GM21528 (cell line): Measurements from ENCODE around the gene CCDC57.

Source experiments
- ATAC-seq: cut with Tn5 transposase; IDR thresholded peaks from one replicate; pipeline ENCODE4 v1.9.1; 2021; ENCODE audit warnings: mild to moderate bottlenecking, moderate library complexity; ENCODE audit not compliant: unreplicated experiment, low FRiP score

Gene CCDC57

DNA sequence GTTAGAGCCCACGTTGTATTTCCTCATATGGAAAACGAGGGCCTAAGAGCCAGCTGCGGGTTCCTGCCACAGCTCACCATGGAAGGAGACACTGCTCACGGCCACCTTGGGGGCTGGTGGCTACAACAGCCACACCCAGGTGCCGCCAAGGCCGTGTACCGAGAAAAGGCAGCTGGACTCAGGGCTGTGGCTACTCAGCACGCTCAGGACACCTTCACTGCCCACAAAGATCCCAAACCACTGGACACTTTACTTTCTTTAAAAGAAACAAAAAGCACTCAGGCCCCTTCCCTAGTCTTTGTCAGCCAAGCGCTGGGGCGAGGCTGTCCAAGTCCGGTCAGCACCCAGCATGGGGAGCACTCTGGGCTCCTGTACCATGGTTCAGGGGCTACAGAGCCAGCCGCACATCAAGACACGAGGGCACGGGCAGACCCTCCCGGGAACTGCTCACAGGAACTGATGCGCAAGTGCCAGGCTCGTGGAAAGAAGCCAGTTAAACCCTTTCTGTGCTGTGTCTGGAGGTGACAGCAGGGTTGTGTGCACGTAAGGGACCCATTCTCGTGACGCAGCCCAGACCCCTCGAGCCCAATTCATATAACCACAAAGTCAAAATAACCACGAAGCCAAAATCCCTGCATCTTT lies 34.7 kb upstream of the CCDC57 start:
- no peak for ATAC-seq

DNA sequence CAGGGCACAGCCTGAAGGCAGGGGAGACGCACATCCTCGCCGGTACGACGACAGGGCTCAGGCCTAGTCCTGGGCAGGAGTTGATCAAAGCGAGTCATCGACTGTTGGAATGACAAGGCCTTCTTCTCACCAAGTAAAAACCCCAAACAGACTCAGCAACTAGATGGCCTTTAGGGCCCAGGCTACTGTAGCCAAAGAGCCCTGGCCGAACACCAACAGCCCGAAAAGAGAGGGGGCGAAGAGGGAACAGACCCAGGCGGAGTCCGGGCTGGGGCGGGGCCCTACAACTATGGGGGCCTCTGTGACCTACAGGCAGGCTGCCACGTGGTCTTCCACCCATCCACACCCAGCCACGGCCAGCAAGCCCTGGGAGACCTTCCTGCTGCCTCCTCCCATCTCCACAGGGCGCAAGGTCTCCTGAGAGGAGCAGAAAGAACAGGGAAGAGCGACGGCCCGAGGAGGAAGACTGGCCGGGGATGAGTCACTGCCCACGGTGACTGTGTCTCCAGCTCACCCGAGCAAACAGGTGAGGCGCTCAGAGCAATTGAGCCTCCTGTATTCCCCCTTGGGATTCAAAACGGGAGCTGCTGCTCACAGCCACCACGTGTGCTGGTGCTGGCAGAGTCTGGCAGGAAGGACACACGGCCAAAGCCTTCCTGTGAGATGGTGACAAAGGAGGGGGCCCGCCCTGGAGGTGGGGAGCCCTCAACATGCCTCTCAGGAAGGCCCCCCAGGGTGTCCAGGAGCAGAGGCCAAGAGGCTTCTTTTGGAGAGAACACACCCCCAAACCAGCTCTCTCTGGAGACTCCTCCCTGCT lies 33.9 kb upstream of the CCDC57 start:
- no peak for ATAC-seq

DNA sequence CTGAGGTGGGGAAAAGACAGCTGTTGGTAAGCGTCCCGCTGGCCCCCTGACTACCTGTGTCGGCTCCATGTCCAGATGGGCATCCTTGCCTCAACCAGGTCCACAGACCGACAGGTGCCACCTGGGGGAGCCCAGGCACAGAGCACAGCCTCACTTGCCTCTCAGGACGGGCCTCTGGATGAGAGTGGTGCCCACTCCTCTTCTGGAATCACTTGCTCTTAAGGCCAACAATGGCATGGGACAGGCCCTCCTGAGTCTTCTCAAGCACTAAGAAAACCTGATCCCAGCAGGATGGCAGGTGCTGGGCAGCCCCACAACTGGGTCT lies 33.4 kb upstream of the CCDC57 start:
- ATAC-seq: no peak

DNA sequence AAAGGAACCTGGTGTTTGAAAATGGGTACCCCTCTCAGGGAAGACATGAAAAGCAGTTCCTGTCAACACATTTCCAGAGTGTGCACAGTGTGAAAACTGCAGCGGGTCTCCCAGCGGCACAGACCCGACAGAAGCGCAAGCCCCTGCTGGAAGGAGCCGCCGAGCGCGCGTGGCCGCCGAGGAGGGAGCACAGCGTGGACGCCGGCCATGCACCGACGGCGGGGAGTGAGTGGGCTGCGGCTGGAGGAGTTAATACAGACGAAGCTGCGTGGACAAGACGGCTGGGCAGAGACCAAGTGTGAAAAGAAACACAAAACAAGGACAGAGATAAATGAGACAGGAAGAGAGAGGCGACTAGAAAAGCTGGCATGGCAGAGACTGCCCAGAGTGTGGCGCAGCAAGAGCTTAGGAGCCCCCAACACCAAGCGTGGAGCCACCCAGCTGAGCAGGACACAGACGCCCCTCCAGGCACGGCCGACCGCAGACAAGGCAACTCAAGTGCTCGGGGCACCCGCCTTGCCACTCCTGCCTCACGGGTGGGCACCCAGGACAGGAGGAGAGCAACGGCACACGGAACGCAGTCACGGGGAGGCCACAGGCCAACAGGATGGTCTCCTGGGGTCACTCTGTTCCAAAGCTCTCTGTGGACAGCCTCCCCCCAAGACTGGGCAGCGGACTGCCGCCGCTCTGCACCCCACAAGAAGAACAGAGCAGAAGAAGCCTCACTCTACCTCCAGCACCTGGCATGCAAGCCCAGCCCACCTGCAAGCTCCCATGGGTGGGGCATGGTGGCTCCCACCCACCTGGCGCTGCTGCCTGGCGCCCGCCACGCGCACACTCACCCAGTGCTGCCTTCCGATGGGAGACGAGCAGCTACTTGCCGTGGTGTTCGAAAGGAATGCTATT lies 32.7 kb upstream of the CCDC57 start:
- ATAC-seq: no peak

DNA sequence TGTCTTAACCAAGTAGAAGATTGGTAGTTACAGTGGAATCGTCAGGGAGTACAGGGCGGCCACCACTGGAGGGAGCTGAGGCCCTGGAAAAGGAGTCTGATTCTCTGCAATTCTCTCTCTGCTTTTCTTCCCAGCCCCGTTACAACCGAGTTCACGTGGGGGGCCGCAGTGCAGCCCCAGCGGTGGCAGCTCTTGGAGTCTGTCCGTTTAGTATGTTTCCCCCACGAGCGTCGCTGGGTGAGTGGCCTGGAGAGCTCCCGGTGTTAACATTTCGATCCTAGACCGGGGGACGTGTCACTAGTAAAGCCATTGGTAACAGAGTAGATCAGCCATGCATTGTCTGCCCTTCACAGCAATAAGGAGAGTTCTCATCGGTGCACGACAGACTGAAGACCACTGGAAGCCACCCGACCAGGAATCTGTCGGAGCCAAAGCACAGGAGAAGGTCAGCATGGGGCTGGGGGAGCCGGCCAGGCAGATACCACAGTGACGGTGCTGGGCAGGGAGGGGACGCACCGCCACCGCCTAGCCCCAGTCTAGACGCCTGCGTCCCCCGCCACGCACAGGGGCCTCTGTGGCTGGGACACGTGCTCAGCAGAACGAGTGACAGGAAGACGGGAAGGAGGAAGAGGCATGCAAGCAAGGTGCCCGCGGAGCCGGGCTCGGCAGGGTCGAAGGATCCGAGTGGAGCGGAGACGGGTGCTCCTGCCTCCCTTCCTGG lies 31.9 kb upstream of the CCDC57 start:
- no peak for ATAC-seq

DNA sequence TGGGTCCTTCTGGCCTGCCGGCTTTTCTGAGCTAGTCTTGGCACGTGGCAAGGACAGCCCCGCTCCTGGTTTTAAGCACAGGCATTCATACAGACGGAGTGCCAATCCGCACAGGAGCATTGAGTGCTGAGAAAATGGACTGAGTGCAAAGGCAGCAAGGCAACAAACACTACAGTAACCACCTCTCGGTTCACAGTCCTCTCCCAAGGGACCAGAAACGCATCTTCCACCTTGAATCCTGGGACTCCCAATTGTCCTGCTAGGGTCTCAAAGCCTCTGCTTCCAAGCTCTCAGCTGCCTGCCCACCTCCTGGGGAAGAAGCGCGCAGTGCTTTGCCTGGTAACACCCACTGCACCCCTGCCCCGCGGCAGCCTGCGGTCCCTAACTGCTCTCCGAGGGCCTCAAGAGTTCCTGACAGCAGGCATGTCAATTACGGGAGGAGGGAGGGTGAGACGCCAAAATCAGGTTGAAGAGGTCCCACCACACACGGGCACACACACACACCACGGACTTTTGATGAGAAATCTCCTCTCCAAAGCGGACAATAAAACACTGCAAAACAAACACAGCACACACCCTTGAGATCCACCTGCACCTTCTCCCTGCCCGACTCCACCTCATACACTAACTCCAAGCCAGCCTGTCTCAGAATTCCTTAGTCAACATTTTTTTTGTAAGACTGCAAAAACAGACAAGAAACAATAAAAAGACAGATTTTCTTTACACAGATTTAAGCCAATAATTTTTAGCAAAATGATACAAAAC lies 31.2 kb upstream of the CCDC57 start:
- no peak for ATAC-seq

DNA sequence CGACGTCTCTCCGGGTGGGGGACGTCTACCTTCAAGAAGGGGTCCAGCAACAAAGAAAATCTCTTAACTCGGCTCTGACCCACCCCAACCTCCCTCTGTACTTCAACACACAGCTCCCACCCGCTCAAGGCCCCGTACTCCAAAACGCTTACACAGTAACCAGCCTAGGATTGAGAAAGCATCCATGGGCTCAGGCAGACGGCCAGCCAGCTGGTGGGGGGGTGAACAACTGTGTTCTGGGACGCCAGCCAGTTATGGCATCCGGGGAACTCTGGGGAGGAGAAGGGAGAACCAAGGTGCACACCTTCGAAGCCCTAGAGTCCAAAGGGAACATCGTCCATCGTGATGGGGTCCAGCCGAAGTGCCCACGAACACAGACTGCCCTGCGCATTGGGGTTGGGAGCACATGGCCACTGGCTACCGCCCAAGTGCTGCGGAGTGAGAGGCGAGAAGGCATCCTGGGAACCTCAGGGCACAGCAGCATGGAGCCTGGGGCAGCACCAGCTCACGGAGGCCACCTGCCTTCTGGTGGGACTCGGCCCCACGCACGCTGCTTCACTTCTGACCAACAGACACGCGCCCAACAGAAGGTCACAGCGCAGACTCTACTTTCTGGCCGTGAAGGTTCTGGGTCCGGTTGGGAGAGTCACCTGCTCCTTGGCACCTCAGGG lies 30.5 kb upstream of the CCDC57 start:
- no peak for ATAC-seq

DNA sequence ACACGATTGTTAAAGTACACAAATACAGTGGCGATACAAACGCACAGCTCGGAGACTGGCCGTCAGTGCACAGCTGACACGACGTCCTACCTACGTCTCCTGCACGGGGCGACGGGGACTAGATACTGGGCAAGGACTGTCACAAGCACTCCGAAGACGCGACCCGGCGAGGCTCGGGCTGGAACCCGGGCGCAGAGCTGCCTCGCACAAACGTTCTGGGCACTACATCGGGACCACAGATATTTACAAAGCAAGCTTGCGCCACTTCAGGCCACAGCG lies 30.0 kb upstream of the CCDC57 start:
- no peak for ATAC-seq

DNA sequence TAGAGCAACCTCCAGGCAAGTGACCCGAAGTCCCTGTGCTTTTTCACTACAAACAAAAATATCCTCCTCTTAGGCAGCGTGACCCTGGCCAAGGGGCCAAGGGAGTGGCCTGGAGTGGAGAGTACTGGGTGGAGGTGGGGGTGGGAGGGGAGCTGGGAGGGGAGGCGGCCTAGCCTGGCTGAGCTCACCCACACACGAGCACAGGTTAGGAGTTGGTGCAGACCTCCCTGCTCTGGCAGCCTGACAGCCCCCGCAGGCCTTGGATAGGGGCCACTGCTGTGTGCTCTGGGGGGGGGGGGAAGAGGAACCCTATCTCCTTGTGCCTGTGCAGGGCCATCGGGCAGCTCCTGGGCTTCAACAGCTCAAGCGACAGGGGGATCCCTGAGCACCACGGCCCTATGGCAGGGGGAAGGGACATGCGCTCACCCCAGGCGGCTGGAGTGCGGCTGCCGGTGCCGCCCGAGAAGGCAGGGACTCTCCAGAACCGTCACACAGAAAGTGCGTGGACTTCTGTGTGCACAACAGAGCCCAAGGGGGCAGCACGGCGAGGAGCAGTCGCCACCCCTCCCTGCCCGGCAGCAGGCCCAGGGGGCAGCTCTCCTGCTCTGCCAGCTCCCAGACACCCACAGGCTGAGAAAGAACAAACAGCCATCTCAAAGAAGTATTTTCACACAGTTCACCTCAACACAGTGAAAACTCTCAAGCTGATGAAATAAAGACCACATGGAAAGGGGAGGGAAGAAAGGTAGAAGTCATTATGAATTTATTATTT lies 29.5 kb upstream of the CCDC57 start:
- ATAC-seq: no peak

DNA sequence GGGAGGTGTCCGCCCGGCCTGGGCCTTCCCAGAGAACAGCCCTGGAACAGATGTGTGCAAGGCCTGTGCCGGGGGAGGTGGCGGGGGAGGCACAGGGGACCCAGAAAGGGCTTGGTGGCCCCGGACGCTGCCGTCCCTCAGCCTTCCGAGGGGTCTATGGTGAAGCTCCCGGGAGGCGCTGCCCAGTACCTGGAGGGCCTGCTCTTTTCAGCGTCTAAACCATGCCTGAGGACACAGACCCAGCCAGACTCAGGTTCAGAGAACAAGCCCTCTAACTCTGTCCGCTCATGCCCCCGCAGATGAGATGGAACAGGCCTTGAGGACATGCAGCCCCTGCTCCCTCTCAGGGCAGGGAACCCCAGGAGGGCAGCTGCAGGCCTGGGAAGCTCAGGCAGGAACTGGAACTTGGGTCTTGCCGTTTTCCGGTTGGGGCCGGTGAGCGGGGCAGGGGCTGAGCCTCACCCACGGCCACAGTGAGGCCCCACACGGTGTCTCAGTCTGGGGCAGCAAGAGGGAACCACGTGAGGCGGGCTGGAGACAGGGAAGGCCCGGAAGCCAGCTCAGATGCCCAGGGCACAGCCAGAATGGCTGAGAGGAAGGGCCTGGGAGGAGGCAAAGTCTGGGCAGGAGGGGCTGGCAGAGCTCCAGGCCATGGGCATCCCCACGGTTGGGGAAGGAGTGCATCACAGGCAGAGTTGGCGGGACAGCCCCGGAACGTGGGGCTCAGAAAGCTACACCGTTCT lies 28.7 kb upstream of the CCDC57 start:
- no peak for ATAC-seq

DNA sequence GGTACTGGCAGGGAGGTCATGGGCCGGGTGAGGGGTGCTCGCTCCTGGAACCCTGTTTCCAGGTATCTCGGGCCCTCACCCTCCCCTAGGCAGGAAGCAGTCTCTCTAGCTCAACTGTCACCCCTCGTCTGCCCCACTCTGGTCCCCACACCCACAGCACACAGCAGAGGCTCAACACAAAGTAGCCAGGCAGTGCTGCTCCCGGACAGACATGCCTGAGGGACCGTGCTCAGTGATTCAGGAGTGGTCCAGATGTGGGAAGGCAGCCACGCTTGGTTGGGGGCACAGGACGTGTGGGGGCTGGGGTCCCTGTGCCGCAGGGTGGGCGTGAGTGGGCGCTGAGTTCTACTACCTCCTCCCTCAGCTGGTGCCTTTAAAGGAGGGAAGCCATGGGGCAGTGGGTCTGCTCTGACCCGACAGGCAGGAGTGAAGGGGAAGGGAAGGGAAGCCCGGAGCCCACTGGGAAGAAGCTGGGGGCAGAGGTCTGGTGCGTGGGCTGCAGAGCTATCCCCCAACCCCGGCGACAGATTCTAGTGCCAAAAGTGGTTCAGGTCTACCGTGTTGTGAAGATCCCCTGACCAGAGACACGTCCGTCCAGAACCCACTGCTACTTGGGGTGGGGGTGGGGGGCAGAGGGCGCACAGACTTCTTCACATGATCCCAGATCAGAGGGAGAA lies 28.0 kb upstream of the CCDC57 start:
- ATAC-seq: no peak

DNA sequence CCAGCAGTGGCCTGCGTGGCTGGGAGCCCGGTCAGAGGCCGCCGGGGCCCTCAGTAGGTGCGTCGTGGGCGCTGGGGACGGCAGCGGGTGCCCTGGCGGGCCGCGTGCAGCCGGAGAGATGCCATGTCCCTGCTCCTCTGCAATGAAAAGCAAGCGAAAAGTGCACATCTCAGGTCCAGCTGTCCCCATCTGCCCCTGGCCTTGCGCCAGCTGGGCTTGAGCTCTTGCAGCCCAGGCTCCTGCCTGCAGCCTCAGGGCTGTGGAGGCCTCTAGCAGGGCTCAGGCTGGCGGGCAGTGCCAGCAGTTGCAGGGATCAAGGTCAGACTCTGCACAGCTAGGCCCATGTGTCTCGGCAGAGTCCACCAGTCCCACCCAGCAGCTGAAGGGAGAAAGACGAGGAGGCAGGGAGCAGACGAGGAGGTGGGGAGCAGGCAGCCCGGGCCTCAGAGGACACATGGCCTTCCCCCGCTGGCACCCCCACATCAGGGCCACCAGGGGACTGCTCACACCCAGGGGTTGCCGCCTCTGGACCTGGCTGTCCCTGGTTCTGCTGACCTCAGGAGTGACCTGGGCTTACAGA lies 27.4 kb upstream of the CCDC57 start:
- no peak for ATAC-seq

DNA sequence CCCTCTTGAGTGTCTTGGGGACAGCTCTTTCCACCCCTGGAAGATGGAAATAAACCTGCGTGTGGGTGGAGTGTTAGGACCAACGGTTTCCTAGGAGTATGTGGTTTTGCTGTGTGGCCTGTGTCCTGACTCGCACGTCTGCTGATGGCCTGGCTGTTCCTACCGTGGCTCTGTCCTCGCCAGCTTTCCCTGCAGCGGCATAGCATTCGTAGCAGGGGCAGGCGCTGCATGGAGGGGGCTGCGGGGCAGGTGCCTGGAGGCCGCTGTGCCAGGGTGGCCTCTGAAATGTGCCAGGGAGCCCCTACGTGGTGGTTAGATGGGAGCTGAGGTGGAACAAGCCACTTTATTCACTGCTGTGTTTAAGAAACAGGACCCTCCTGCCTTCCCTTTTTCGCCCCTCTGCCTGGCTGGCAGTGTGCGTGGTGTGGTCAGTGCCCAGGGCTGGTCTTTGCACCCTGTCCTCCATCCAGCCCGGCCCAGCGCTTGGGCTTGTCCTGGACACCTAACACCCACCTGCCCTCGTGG lies 26.8 kb upstream of the CCDC57 start:
- ATAC-seq: no peak

DNA sequence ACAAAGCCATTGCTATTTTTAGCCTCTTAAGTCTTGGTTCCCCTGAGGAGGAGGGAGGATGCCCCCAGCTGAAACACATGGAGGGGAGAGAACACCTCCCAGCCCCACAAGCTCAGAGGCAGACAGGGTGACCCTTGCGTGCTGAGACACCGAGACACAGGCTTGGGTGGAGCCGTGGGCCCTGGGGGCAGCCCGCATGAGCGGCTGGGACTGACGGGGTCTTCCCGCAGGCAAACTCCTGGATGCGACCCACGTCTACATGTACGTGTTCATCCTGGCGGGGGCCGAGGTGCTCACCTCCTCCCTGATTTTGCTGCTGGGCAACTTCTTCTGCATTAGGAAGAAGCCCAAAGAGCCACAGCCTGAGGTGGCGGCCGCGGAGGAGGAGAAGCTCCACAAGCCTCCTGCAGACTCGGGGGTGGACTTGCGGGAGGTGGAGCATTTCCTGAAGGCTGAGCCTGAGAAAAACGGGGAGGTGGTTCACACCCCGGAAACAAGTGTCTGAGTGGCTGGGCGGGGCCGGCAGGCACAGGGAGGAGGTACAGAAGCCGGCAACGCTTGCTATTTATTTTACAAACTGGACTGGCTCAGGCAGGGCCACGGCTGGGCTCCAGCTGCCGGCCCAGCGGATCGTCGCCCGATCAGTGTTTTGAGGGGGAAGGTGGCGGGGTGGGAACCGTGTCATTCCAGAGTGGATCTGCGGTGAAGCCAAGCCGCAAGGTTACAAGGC lies 26.0 kb upstream of the CCDC57 start:
- no peak for ATAC-seq

DNA sequence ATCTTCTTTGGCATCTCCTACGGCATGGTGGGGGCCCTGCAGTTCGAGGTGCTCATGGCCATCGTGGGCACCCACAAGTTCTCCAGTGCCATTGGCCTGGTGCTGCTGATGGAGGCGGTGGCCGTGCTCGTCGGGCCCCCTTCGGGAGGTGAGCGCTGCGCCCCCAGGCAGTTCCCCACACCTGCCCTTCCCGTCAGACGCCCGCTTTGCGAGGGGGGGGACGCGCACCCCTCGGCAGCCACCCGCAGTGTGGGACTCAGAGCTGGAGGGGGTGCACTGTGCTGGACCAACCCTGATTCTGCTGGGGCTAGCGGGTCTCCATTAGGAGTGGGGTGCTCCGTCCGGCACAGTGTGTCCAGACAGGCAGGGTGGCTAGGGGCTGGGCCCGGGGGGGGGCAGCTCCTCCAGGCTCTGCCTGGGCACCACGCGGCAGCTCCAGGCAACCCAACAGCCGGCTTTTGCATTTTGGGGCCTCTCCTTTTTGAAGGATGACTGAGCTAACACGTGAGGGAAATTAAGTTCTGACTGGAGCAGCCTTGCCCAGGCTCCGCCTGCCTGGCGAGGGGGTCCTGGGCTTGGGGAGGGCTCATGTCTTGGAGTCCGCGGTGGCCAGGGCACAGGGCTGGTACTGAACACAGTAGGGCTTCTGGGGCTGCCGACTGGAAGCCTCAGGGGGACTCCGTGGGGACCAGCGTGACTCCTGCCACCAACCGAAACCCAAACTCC lies 25.3 kb upstream of the CCDC57 start:
- ATAC-seq: no peak
